GM12892 (cell line): ENCODE data around the gene PDZK1.
"Not testable (repeated sequence)": the region's sequence is repeated elsewhere in the genome, so short reads cannot be mapped to it uniquely, and the experiment has no call there.

Experiments
- POLR2A ChIP-seq: IDR thresholded peaks from 2 replicates; pipeline ENCODE4 v1.6.1; 2011; ENCODE audit warnings: low read depth, low read length, control low read depth
- POLR2AphosphoS5 ChIP-seq: IDR thresholded peaks from 2 replicates; pipeline ENCODE4 v1.6.1; 2011; ENCODE audit warnings: low read depth, low read length, control low read depth
- TAF1 ChIP-seq: IDR thresholded peaks from 2 replicates; pipeline ENCODE4 v1.6.1; 2011; ENCODE audit warnings: low read depth, mild to moderate bottlenecking, control low read depth, low read length, borderline replicate concordance

DNA sequence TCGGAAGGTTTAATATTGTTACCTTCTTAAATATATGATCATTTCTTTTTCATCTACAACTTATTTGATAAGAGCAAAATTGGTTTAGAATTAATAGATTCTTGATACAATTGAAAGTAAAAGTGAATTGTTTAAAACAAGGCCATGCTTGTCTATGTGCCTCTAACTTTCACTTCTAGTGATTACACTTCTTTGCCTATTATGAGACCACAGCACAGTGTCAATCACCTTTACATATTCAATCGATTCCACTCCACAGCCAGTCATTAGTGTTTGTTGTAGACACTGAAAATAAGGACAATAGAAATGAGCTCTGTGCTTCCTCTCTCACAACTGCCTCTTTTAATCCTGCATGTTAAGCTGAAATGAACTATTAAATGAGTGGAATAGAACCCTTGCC, 65.3 kb downstream of the PDZK1 start:
- TF ChIP-seq TAF1, POLR2A, POLR2AphosphoS5: not testable (repeated sequence)
